ENCODE measurements around the gene HNRNPL. TPM values are rescaled to one million over a fixed set of nuclear protein-coding genes. Genes with fewer than 3 reads are reported as not detected.

The HNRNPL gene
- polyA plus RNA-seq, 3 donors, result 51.9 to 234 (median 58.7) TPM

- H3K4me3 Mint-ChIP-seq, result no peak overlapping the region
- intact Hi-C loops (cut with micrococcal nuclease), result no loop called here
- no peaks in the 10 kb centered on the region for H3K4me1 Mint-ChIP-seq
- no peaks in the 10 kb centered on the region for H3K9me3 Mint-ChIP-seq
- H2AFZ ChIP-seq (ENCODE audit: insufficient read depth, low read depth, low read length, poor library complexity, severe bottlenecking), result no peak overlapping the region
- peaks cover 0 to 2% (median 0%) of the 10 kb centered on the region in 3 donors for H3K27me3 Mint-ChIP-seq (ENCODE audit: low read depth in 3 of 3)
- peaks cover 99 to 100% of the 10 kb centered on the region in 2 donors for H3K36me3 ChIP-seq (replicated peaks in 1 of 2; ENCODE audit: control insufficient read depth in 1 of 2, insufficient read depth in 2 of 2, low read length in 2 of 2)
- peaks cover 100% of the 10 kb centered on the region for H4K20me1 ChIP-seq (ENCODE audit: insufficient read depth, low read length)
- no peak overlapping the region for H3K27ac ChIP-seq (ENCODE audit: low read depth in 1 of 2, low read length in 2 of 2)
- peaks cover 95 to 99% of the 10 kb centered on the region in 2 donors for H3K36me3 Mint-ChIP-seq
- no peak overlapping the region for H3K9ac ChIP-seq (ENCODE audit: insufficient read depth, low read length, poor library complexity, severe bottlenecking)
- DNase-seq, result no peak
- no peak for TF ChIP-seq CTCF (IDR thresholded peaks at IDR 0.05)
- no peak overlapping the region for H3K4me2 ChIP-seq (replicated peaks; ENCODE audit: extremely low read depth, low read length, poor library complexity, severe bottlenecking)
- WGBS (ENCODE audit: insufficient coverage), result 94% methylated on average over 9 of the region's 17 CpGs
- H3K27ac Mint-ChIP-seq, result peak overlapping the region in 4 of 7 donors; percentile 7 to 47 (median 28)
- peaks cover under 1 to 3% of the 10 kb centered on the region in 2 donors for H3K4me1 ChIP-seq (ENCODE audit: control insufficient read depth in 1 of 2, insufficient read depth in 2 of 2, low read length in 2 of 2)
- H3K27me3 ChIP-seq (ENCODE audit: control insufficient read depth in 2 of 2, insufficient read depth in 2 of 2, low read length in 2 of 2), result no peaks in the 10 kb centered on the region
- H3K4me3 ChIP-seq (replicated peaks in 1 of 3; ENCODE audit: low read depth in 2 of 3, low read length in 3 of 3), result no peak overlapping the region
- no peaks in the 10 kb centered on the region for H3K9me3 ChIP-seq (replicated peaks in 1 of 2; ENCODE audit: control insufficient read depth in 1 of 2, insufficient read depth in 1 of 2, low read length in 2 of 2)
- H3K79me2 ChIP-seq (ENCODE audit: insufficient read depth, low read length), result peaks cover 73% of the 10 kb centered on the region
These were observed 7.2 kb downstream of the HNRNPL start for GRCh38 chr19:38842439-38843174.

GRCh38 chr19:38841787-38842438 lies 7.9 kb downstream of the HNRNPL start:
- no peaks in the 10 kb centered on the region for H3K4me1 Mint-ChIP-seq
- peak overlapping the region in 4 of 7 donors; percentile 6 to 65 (median 38) for H3K27ac Mint-ChIP-seq
- no peak overlapping the region for H3K4me2 ChIP-seq (replicated peaks; ENCODE audit: extremely low read depth, low read length, poor library complexity, severe bottlenecking)
- H3K27ac ChIP-seq (ENCODE audit: low read depth in 1 of 2, low read length in 2 of 2), result no peak overlapping the region
- no peak for DNase-seq
- H3K36me3 ChIP-seq (replicated peaks in 1 of 2; ENCODE audit: control insufficient read depth in 1 of 2, insufficient read depth in 2 of 2, low read length in 2 of 2), result peaks cover 99 to 100% of the 10 kb centered on the region in 2 donors
- H2AFZ ChIP-seq (ENCODE audit: insufficient read depth, low read depth, low read length, poor library complexity, severe bottlenecking), result no peak overlapping the region
- no peaks in the 10 kb centered on the region for H3K9me3 ChIP-seq (replicated peaks in 1 of 2; ENCODE audit: control insufficient read depth in 1 of 2, insufficient read depth in 1 of 2, low read length in 2 of 2)
- no peaks in the 10 kb centered on the region for H3K4me1 ChIP-seq (ENCODE audit: control insufficient read depth in 1 of 2, insufficient read depth in 2 of 2, low read length in 2 of 2)
- no peaks in the 10 kb centered on the region for H3K9me3 Mint-ChIP-seq
- WGBS (ENCODE audit: insufficient coverage), result 96% methylated on average over 15 of the region's 19 CpGs
- H3K79me2 ChIP-seq (ENCODE audit: insufficient read depth, low read length), result peaks cover 66% of the 10 kb centered on the region
- H3K36me3 Mint-ChIP-seq, result peaks cover 96 to 99% of the 10 kb centered on the region in 2 donors
- intact Hi-C loops (cut with micrococcal nuclease), result no loop called here
- peaks cover 0 to 2% (median 0%) of the 10 kb centered on the region in 3 donors for H3K27me3 Mint-ChIP-seq (ENCODE audit: low read depth in 3 of 3)
- H3K27me3 ChIP-seq (ENCODE audit: control insufficient read depth in 2 of 2, insufficient read depth in 2 of 2, low read length in 2 of 2), result no peaks in the 10 kb centered on the region
- no peak overlapping the region for H3K9ac ChIP-seq (ENCODE audit: insufficient read depth, low read length, poor library complexity, severe bottlenecking)
- no peak overlapping the region for H3K4me3 ChIP-seq (replicated peaks in 1 of 3; ENCODE audit: low read depth in 2 of 3, low read length in 3 of 3)
- H4K20me1 ChIP-seq (ENCODE audit: insufficient read depth, low read length), result peaks cover 100% of the 10 kb centered on the region
- TF ChIP-seq CTCF (IDR thresholded peaks at IDR 0.05), result no peak
- H3K4me3 Mint-ChIP-seq, result no peak overlapping the region
